OCI-LY3 (cell line): ENCODE measurements around the gene KRTAP10-4.

ENCODE experiments used
- CTCF ChIP-seq: fragments of 200-600, 300-600 bp; sonication (generic); IDR thresholded peaks from 2 replicates; pipeline ENCODE4 v1.5.1; 2014; ENCODE audit warnings: antibody characterized with exemption, low read length, low read depth
- EZH2phosphoT487 ChIP-seq: fragments of 200-600 bp; shearing (Covaris generic); IDR thresholded peaks from 2 replicates; pipeline ENCODE4 v1.6.1; 2018; ENCODE audit warnings: antibody characterized with exemption, mixed run types, low read depth

- no peak for TF ChIP-seq EZH2phosphoT487
- TF ChIP-seq CTCF: no peak
These were observed 29.8 kb downstream of the KRTAP10-4 start for GRCh38 chr21:44603109-44603875.
